Left hindlimb (tissue), 1 donor: ENCODE measurements around the gene COG7.
"Not testable (repeated sequence)": the region's sequence is repeated elsewhere in the genome, so short reads cannot be mapped to it uniquely, and the experiment has no call there.

Experiments used
- DNase-seq: peaks from one replicate; pipeline ENCODE4 v3.0.0-alpha.2; 2018

COG7 gene

GRCh38 chr16:23452572-23453337 lies at the start of gene COG7:
Gene COG7, minus strand, starts transcription at chr16:23453189. Its CDS starts 195 bp downstream, at chr16:23452994.
- DNase-seq: peak; percentile 94

DNA sequence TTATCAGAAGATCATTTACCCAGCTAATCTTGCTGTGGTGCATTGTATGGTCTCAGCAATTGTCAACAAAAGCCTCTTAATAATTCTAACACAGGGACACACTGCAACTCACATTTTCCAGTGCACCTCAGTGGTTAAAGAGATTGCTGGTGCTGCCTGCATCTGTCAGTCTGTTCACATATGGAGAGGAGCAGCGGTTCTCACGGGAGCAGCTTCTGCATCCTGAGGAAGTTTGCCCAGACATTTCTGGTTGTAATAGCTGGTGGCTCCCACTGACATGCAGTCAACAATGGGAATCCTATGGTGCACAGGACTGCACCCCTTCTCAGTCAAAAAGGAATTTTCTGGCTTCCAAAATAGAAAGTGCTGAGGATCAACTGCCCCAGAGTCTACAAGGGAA lies 49.5 kb upstream of the COG7 start:
- no peak for DNase-seq

GRCh38 chr16:23501291-23501690 lies 48.3 kb upstream of the COG7 start:
- no peak for DNase-seq

DNA sequence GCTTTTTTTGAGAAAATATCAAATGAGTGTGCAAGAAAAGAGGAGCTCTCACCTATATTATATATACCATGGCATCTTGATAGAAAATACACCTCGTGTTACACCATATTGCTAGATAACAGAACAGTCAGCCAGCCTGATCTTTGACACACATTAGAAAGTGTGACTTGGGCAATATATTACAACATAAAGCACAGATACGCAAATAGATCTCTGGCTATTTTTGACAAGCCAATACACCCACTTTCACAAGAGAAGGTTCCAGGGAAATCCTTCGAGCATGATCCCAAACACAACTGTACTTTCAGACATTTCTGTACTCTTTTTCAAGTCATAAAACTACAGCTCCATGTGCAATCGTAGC lies 47.9 kb upstream of the COG7 start:
- DNase-seq: no peak

DNA sequence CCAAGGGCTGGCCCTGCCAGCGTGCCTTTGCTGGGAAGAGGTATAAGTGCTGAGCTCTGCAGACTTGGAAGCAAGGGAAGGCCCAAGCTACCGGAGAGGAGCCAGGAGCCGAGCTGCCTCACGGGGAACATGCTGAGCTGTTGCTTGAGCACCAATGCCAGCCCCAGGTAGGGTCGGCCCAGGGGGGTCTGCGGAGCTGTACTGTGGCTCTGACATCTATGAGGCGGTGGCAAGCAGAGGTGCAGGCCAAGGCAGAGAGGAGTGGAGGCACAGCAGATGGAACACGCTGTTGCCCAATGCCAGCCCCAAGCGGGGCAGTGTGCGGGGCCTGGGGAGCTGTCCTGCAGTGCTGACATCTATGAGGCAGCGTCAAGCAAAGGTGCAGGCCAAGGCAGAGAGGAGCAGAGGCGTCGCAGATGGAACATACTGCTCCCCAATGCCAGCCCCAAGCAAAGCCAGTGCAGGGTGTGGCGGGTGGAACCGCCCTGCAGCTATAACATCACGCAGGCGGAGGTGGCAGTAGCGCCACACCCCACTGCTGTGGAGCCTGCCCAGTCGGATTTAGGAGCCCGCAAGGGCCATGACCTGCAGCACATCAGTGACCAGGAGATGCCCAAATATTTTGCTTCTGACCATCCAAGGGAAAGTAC lies 47.3 kb upstream of the COG7 start:
- DNase-seq: no peak

GRCh38 chr16:23499801-23500200 lies 46.8 kb upstream of the COG7 start:
- no peak for DNase-seq

DNA sequence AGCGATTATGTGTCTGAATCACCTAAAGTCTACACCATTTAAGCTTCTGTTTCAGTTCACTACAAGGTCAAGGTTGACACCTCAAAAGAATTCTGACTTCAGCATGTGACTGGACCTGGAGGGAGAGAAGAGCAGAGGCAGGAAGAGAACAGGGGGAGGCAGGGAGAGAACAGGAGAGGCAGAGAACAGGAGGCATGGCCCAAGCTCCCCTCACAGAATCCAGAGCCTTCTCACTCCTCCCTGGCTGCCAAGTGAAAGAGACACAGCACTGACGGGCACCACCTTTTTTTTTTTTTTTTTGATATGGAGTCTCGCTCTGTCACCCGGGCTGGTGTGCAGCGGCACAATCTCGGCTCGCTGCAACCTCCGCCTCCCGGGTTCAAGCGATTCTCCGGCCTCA lies 45.9 kb upstream of the COG7 start:
- DNase-seq: no peak

DNA sequence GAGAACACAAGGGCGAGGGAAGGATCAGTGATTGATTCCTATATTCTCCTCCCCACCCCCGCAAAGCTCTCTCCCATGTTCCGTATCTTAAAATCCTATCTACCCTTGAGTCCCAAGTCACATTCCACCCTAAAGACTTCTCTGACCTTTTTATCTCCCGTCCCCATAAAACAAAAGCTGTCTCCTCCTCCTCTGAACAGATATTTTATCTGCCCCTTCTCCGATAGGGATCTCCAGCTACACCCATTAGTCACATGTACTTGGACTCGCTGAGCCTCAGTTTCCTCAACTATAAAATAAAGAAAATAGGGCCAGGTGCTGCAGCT lies 44.5 kb upstream of the COG7 start:
- no peak for DNase-seq

DNA sequence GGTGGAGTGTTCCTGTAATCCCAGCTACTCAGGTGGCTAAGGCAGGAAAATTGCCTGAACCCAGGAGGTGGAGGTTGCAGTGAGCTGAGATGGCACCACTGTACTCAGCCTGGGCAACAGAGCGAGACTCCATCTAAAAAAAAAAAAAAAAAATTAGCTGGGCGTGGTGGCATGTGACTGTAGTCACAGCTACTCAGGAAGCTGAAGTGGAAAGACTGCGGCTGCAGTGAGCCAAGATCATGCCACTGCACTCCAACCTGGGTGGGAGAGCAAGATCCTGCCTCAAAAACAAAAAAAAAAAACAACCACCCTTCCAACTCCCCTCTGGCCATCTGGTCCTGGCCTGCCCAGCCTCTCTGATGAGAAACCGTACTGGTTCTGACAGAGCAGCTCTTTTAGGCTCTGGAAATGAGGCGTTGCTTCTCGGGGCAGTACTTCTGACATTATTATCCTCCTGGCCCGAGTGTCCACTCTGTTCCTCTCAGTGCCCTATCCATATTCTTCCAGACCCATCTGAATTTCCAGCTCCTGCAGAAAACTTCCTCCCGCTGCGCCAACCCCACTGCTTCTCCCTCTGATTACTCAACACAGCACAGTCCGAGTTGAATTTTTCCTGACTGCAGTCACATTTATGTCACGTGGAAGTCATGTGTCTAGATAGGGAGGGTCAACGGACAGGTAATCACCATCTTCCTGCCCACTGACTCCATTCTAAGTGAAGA lies 44.0 kb upstream of the COG7 start:
- DNase-seq: no peak

GRCh38 chr16:23495671-23496070 lies 42.7 kb upstream of the COG7 start:
- DNase-seq: no peak

GRCh38 chr16:23494188-23494587 lies 41.2 kb upstream of the COG7 start:
- no peak for DNase-seq

DNA sequence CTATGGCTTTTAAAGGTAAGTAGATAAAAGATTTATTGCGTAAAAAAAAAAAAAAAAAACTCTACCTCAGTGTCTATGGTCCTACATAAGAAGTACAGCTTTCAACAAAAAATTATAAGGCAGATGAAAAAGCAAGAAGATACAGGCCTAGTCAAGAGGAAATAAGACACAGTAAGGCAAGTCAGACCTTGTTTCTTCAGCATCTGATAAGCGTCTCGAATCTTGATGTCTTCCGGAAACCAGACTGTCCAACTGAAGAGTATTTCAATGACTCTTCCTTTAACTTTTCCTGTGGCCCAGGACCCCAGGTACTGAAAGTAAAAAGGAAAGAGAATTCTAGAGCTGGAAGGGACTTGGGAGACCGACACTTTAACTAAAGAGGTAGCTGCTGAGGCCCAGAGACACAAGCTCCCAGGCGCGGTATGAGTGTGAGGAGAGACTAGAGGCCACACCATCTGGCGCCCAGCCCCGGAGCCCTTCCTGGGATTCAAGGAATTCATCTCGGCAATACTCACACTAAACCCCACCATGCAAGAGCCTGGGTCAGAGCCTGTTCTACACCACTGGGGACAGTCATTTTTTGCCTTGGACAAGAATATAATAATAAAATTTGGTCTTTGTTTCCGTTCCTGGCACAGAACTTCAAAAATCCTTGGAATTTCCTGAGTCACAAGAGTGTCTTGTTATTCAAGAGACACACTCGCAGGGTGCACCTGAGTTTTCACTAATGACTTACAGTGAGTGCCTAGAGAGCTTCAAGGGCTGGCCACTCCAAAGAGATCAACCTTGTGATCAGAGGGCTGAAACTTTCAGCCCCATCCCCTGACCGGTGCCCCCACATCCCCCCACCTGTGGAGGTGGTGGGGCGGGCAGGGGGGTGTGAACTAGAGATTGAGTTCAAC lies 38.8 kb upstream of the COG7 start:
- no peak for DNase-seq

DNA sequence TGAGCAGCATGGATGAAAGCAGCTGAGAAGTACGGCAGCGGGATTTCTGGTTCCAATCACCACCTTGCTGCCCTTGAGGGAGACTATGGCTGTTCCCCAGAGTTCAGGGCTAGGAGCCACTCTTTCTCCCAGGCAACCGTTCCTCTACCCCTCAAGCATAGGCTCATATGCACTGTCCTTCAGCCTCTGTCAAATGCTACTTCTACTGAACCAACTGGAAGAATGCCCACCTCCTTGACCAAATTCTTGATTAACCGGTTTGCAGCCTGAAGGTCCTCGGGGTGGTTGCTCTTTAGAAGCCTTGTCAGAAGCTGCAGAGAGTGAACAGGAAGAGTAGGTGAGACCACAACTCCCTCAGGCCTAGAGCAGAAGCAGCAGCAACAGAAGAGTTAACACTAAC lies 33.5 kb upstream of the COG7 start:
- DNase-seq: no peak

GRCh38 chr16:23485841-23486240 lies 32.9 kb upstream of the COG7 start:
- DNase-seq: no peak

GRCh38 chr16:23485257-23485614 lies 32.2 kb upstream of the COG7 start:
- no peak for DNase-seq

DNA sequence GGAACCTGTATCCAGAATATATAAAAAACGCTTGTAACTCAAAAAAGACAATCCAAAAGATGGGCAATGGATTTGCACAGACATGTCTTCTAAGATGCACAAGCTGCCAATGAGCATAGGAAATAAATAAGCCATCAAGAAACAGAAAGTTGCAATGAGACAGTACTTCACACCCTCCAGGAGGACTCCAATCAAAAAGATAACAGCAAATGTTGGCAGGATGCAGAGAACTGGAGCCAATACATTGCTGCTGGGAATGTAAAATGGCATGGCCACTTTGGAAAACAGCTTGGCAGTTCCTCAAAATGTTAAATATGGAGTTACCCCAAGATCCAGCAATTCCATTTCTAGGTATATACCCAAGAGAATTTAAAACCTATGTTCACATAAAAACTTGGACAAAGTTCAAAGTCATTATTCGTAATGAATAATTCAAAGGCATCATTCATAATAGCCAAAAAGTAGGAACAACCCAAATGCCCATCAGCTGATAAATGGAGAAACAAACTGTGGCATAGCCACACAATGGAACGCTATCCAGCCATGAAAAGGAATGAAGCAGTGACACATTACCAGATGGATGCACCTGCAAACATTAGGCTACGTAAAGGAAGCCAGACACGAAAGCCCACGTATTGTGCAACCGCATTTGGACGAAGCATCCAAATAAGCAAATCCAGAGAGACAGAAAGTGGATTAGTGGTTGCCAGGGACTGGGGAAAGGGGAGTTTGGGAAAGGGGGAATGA lies 31.7 kb upstream of the COG7 start:
- no peak for DNase-seq

GRCh38 chr16:23483492-23483891 lies 30.5 kb upstream of the COG7 start:
- DNase-seq: not testable (repeated sequence)

- DNase-seq: no peak
Observed at GRCh38 chr16:23482778-23483177, 29.8 kb upstream of the COG7 start.

DNA sequence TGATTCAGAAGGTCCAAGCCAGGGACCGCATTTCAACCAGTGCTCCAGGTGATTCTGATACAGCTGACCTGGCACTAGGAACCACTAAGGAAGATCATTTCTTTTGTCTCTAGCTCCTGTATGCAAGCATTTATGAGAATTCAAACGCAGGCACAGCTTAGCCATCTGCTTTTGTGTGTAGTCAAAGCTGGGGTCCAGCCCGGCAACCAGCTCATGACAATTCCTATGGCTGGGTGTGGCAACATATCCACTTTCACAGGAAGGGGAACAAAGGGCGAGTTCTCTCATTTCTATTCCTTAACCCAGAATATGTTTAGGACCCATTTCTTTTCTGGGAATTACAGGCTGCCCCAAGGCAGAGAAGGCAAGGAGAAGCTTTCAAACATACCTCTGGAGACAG lies 27.3 kb upstream of the COG7 start:
- no peak for DNase-seq

DNA sequence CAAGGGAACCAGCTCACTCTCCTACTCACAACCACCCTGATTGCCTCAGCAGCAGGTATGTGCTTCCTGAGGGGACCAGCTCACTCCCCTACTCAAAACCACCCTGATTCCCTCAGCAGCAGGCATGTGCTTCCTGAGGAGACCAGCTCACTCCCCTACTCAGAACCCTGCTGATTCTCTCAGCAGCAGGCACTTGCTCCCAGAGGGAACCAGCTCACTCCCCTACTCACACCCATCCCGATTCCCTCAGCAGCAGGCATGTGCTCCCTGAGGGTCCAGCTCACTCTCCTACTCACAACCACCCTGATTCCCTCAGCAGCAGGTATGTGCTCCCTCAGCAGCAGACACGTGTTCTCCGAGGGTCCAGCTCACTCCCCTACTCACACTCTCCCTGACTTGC lies 26.1 kb upstream of the COG7 start:
- no peak for DNase-seq

- no peak for DNase-seq
Observed at GRCh38 chr16:23478566-23478965, 25.6 kb upstream of the COG7 start.

DNA sequence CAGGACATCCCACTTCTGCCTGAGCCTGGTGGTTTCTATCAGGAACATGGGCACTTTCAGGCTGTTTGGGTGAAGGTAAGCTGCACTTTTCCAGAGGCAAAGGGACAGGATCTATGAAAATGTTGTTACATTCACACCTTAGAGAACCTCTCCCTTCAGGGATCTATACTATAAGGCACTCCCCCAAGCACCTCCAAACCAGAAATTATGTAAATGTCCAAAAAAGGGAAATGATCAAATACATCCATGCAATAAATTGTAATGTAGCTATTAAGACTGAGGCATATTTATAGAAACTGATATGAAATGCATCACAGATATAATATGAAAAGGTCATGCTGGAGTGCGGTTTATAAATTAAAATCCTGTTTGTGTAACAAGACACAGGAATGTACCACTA lies 23.3 kb upstream of the COG7 start:
- no peak for DNase-seq

DNA sequence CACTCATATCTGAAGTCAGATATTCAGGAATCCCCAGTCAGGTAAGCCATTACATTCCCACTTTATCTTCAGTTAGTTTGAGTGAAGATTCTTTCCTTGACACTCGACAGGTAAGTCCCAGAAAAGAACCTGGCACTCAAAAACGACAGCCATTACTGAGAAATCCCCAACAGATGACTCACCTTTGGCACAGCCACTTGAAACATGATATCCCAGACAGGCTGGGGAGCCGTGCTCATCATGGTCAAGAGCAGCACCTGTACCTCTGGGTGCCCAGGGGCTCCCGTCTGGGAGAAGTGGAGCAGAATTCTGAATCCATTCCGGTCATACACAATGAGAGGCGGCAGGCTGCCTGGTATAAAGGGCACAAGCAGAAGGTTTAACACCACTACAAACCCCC lies 16.8 kb upstream of the COG7 start:
- no peak for DNase-seq
